HG03139 (cell line): ENCODE measurements around the gene P3H3.
"Not testable (repeated sequence)": the region's sequence is repeated elsewhere in the genome, so short reads cannot be mapped to it uniquely, and the experiment has no call there.

Experiments
- ATAC-seq: cut with Tn5 transposase; IDR thresholded peaks from one replicate; pipeline ENCODE4 v1.9.1; 2021; ENCODE audit not compliant: unreplicated experiment

P3H3 gene

DNA sequence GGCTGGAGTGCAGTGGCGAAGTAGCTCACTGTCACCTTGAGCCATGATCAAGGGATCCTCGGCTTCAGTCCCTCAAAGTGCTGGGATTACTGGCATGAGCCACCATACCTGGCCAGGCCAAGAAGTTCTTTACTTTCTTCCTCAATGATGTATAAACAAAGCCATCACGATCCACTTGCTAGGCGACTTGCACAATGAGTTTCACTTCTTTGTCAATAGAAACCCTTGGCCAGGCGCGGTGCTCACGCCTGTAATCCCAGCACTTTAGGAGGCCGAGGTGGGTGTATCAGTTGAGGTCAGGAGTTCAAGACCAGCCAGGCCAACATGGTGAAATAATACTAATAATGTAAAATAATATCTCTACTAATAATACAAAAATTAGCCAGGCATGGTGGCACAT, 59.3 kb downstream of the P3H3 start:
- no peak for ATAC-seq

DNA sequence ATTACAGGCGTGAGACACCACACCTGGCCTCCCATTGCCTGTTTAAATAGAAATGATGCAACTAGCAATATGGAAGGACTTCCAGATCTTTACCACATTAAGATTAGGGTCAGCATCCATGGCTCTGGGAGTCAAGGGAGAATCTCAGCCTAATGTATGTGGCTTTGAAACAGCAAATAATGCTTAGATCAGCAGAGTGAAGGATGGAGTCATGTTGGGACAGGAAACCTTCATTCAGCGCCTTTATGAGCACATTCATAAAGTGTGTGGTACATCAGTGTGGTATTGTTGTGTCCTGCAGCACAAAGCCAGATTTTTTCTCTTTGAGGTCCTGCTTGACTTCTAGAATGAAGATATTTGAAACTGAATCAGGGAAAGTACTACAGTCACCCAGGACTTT, 60.2 kb downstream of the P3H3 start:
- no peak for ATAC-seq

- ATAC-seq = not testable (repeated sequence)
These were observed 60.6 kb downstream of the P3H3 start for GRCh38 chr12:6888794-6889193.
